HG02870 (cell line): ENCODE measurements around the gene NSD2.
"Not testable (repeated sequence)": the region's sequence is repeated elsewhere in the genome, so short reads cannot be mapped to it uniquely, and the experiment has no call there.

Experiments
- ATAC-seq: cut with Tn5 transposase; IDR thresholded peaks from one replicate; pipeline ENCODE4 v1.9.1; 2021; ENCODE audit warnings: mild to moderate bottlenecking, moderate library complexity; ENCODE audit not compliant: unreplicated experiment

Gene NSD2

GRCh38 chr4:1895971-1896657 lies 24.9 kb downstream of the NSD2 start:
- no peak for ATAC-seq

- no peak for ATAC-seq
Measured at GRCh38 chr4:1896658-1896991, 25.4 kb downstream of the NSD2 start.

- no peak for ATAC-seq
Measured at GRCh38 chr4:1898007-1898406, 26.8 kb downstream of the NSD2 start.

- no peak for ATAC-seq
Measured at GRCh38 chr4:1898681-1899080, 27.5 kb downstream of the NSD2 start.

GRCh38 chr4:1899149-1900086 lies 28.2 kb downstream of the NSD2 start:
- ATAC-seq, result peak; percentile 66

- ATAC-seq, result no peak
Measured at GRCh38 chr4:1900087-1900433, 28.9 kb downstream of the NSD2 start.

GRCh38 chr4:1900624-1901023 lies 29.4 kb downstream of the NSD2 start:
- no peak for ATAC-seq

- no peak for ATAC-seq
Measured at GRCh38 chr4:1901127-1901526, 29.9 kb downstream of the NSD2 start.

- no peak for ATAC-seq
Measured at GRCh38 chr4:1902243-1902642, 31.1 kb downstream of the NSD2 start.

- no peak for ATAC-seq
Measured at GRCh38 chr4:1903035-1903434, 31.8 kb downstream of the NSD2 start.

- ATAC-seq, result no peak
Measured at GRCh38 chr4:1904042-1904441, 32.8 kb downstream of the NSD2 start.

GRCh38 chr4:1907848-1908525 lies 36.8 kb downstream of the NSD2 start:
- ATAC-seq, result no peak

- not testable (repeated sequence) for ATAC-seq
Measured at GRCh38 chr4:1909696-1910095, 38.5 kb downstream of the NSD2 start.

GRCh38 chr4:1910643-1911042 lies 39.5 kb downstream of the NSD2 start:
- no peak for ATAC-seq

GRCh38 chr4:1911316-1911715 lies 40.1 kb downstream of the NSD2 start:
- not testable (repeated sequence) for ATAC-seq

GRCh38 chr4:1922821-1923220 lies 51.6 kb downstream of the NSD2 start:
- ATAC-seq, result no peak

- no peak for ATAC-seq
Measured at GRCh38 chr4:1927675-1928074, 56.5 kb downstream of the NSD2 start.

- ATAC-seq, result no peak
Measured at GRCh38 chr4:1928356-1929239, 57.4 kb downstream of the NSD2 start.

- no peak for ATAC-seq
Measured at GRCh38 chr4:1932736-1933135, 61.5 kb downstream of the NSD2 start.

GRCh38 chr4:1933700-1934099 lies 62.5 kb downstream of the NSD2 start:
- ATAC-seq, result no peak

GRCh38 chr4:1937550-1937949 lies 66.4 kb downstream of the NSD2 start:
- ATAC-seq, result no peak
